IMR-90 (cell line): ENCODE data around the gene PRKCH. TPM values are rescaled to one million over a fixed set of nuclear protein-coding genes. Genes with fewer than 3 reads are reported as not detected.

Experiments
- ATAC-seq: fragments of 200-7000 bp; cut with Tn5 transposase; 2 replicates; pipeline ENCODE4 v1.9.1; 2020; ENCODE audit warnings: low read depth, mild to moderate bottlenecking, moderate library complexity
- BruUV-seq: library from RNA; stranded (reverse); fragments of 400-500 nt; replicated peaks from 2 replicates; lab custom pipeline; 2021; lab: Mats Ljungman, UMichigan
- CTCF ChIA-PET: fragments of 300-600 bp; formaldehyde crosslinking; extraction: SDS; loops from one replicate; lab custom pipeline; 2021; ENCODE audit warnings: antibody characterized with exemption; lab: Yijun Ruan, JAX
- POLR2A ChIA-PET: fragments of 300-600 bp; sonication (Branson Sonifier 250); formaldehyde crosslinking; loops from one replicate; lab custom pipeline; 2022; ENCODE audit warnings: antibody characterized with exemption; ENCODE audit not compliant: unreplicated experiment; lab: Charles Lee
- DNase-seq: peaks from one replicate; pipeline ENCODE4 v3.0.0; 2013
- H2AFZ ChIP-seq: replicated peaks from 2 replicates; pipeline ENCODE3; 2013; ENCODE audit warnings: low read length, mild to moderate bottlenecking; ENCODE audit not compliant: poor library complexity
- H2AK5ac ChIP-seq: 2 replicates; pipeline ENCODE4 v1.6.1; 2013; ENCODE audit warnings: low read depth, low read length, inconsistent platforms
- H2AK9ac ChIP-seq: replicated peaks from 2 replicates; pipeline ENCODE3; 2013; ENCODE audit warnings: mild to moderate bottlenecking, low read depth, low read length, moderate library complexity; ENCODE audit not compliant: poor library complexity
- H2BK120ac ChIP-seq: 2 replicates; pipeline ENCODE4 v1.6.1; 2013; ENCODE audit warnings: low read depth, low read length, inconsistent platforms
- H2BK15ac ChIP-seq: 3 replicates; pipeline ENCODE4 v1.6.1; 2013; ENCODE audit warnings: low read depth, low read length, inconsistent platforms
- H2BK20ac ChIP-seq: 2 replicates; pipeline ENCODE4 v1.6.1; 2013; ENCODE audit warnings: low read depth, mild to moderate bottlenecking, inconsistent platforms, low read length, moderate library complexity
- H2BK5ac ChIP-seq: 2 replicates; pipeline ENCODE4 v1.6.1; 2013; ENCODE audit warnings: mild to moderate bottlenecking, low read depth, low read length, inconsistent platforms; ENCODE audit not compliant: poor library complexity, severe bottlenecking
- H3K14ac ChIP-seq: replicated peaks from 2 replicates; pipeline ENCODE4 v1.6.1; 2013; ENCODE audit warnings: low read depth, low read length, inconsistent platforms
- H3K18ac ChIP-seq: 2 replicates; pipeline ENCODE4 v1.6.1; 2013; ENCODE audit warnings: low read depth, low read length, control low read depth
- H3K23ac ChIP-seq: 2 replicates; pipeline ENCODE4 v1.6.1; 2013; ENCODE audit warnings: low read depth, low read length, inconsistent platforms
- H3K27ac ChIP-seq: 2 replicates; pipeline ENCODE4 v1.5.1; 2013; ENCODE audit warnings: mild to moderate bottlenecking, control low read depth, low read length; ENCODE audit not compliant: insufficient read depth
- H3K27me3 ChIP-seq: 2 replicates; pipeline ENCODE4 v1.6.1; 2013; ENCODE audit warnings: low read length; ENCODE audit not compliant: control insufficient read depth, insufficient read depth
- H3K36me3 ChIP-seq: 2 replicates; pipeline ENCODE4 v1.6.1; 2013; ENCODE audit warnings: low read length, mixed read lengths; ENCODE audit not compliant: control insufficient read depth, insufficient read depth
- H3K4ac ChIP-seq: 2 replicates; pipeline ENCODE4 v1.6.1; 2013; ENCODE audit warnings: low read depth, low read length, inconsistent platforms
- H3K4me1 ChIP-seq: 2 replicates; pipeline ENCODE4 v1.6.1; 2013; ENCODE audit warnings: low read length, mixed read lengths; ENCODE audit not compliant: control insufficient read depth, insufficient read depth
- H3K4me2 ChIP-seq: 2 replicates; pipeline ENCODE4 v1.6.1; 2013; ENCODE audit warnings: low read depth, mild to moderate bottlenecking, control low read depth, low read length, moderate library complexity
- H3K4me3 ChIP-seq: 2 replicates; pipeline ENCODE4 v1.5.1; 2013; ENCODE audit warnings: low read depth, mild to moderate bottlenecking, control low read depth, low read length, moderate library complexity; ENCODE audit not compliant: insufficient read depth
- H3K56ac ChIP-seq: 2 replicates; pipeline ENCODE4 v1.6.1; 2013; ENCODE audit warnings: low read length, inconsistent platforms; ENCODE audit not compliant: insufficient read depth; ENCODE audit errors: extremely low read depth
- H3K79me1 ChIP-seq, 2 experiments: 2 replicates each; pipeline ENCODE4 v1.6.1; 2013; ENCODE audit warnings: low read length in 2 of 2, inconsistent platforms in 1 of 2, low read depth in 1 of 2
- H3K9ac ChIP-seq: 2 replicates; pipeline ENCODE4 v1.6.1; 2013; ENCODE audit warnings: low read depth, low read length, control low read depth
- H3K9me1 ChIP-seq: 2 replicates; pipeline ENCODE4 v1.6.1; 2013; ENCODE audit warnings: low read length, inconsistent platforms; ENCODE audit not compliant: insufficient read depth
- H3K9me3 ChIP-seq: 2 replicates; pipeline ENCODE4 v1.6.1; 2013; ENCODE audit warnings: low read length; ENCODE audit not compliant: control insufficient read depth, insufficient read depth
- H4K20me1 ChIP-seq: 2 replicates; pipeline ENCODE4 v1.6.1; 2013; ENCODE audit warnings: low read length, inconsistent platforms; ENCODE audit not compliant: insufficient read depth
- H4K5ac ChIP-seq: 2 replicates; pipeline ENCODE4 v1.6.1; 2013; ENCODE audit warnings: mild to moderate bottlenecking, low read depth, low read length, control low read depth
- H4K8ac ChIP-seq, 2 experiments: 2 replicates each; pipeline ENCODE4 v1.6.1; 2013; ENCODE audit warnings: low read depth in 2 of 2, low read length in 2 of 2, control low read depth in 1 of 2, inconsistent platforms in 1 of 2
- H4K91ac ChIP-seq: 2 replicates; pipeline ENCODE4 v1.6.1; 2013; ENCODE audit warnings: low read depth, low read length, inconsistent platforms; ENCODE audit not compliant: insufficient read depth
- BHLHE40 ChIP-seq: fragments of 150-350 bp; IDR thresholded peaks from 2 replicates; pipeline ENCODE4 v1.6.1; 2016; ENCODE audit warnings: mild to moderate bottlenecking, low read depth, low read length
- CEBPB ChIP-seq: IDR thresholded peaks from 2 replicates; pipeline ENCODE4 v1.6.1; 2012; ENCODE audit warnings: low read depth, low read length, improper control_type of control experiment
- CHD1 ChIP-seq: IDR thresholded peaks from 2 replicates; pipeline ENCODE4 v1.6.1; 2012; ENCODE audit warnings: low read depth, low read length, improper control_type of control experiment
- CTCF ChIP-seq: conservative IDR thresholded peaks from 2 replicates; pipeline ENCODE4 v1.5.1; 2012; ENCODE audit warnings: mild to moderate bottlenecking, low read depth, low read length, improper control_type of control experiment
- ELK1 ChIP-seq: fragments of 150-350 bp; IDR thresholded peaks from 2 replicates; pipeline ENCODE4 v1.6.1; 2016; ENCODE audit warnings: low read depth, mild to moderate bottlenecking, low read length, moderate library complexity, borderline replicate concordance
- FOS ChIP-seq: fragments of 150-350 bp; IDR thresholded peaks from 2 replicates; pipeline ENCODE4 v1.6.1; 2016; ENCODE audit warnings: low read depth, low read length
- MAFK ChIP-seq: IDR thresholded peaks from 2 replicates; pipeline ENCODE4 v1.6.1; 2012; ENCODE audit warnings: low read depth, low read length, improper control_type of control experiment
- MAZ ChIP-seq: IDR thresholded peaks from 2 replicates; pipeline ENCODE4 v1.6.1; 2012; ENCODE audit warnings: low read depth, mild to moderate bottlenecking, low read length, improper control_type of control experiment, moderate library complexity, borderline replicate concordance
- MXI1 ChIP-seq: IDR thresholded peaks from 2 replicates; pipeline ENCODE4 v1.6.1; 2012; ENCODE audit warnings: low read depth, mild to moderate bottlenecking, low read length, moderate library complexity, borderline replicate concordance
- NFE2L2 ChIP-seq: fragments of 150-350 bp; IDR thresholded peaks from 2 replicates; pipeline ENCODE4 v1.6.1; 2016; ENCODE audit warnings: low read depth, mild to moderate bottlenecking, low read length
- POLR2A ChIP-seq: IDR thresholded peaks from 2 replicates; pipeline ENCODE4 v1.6.1; 2012; ENCODE audit warnings: mild to moderate bottlenecking, low read depth, low read length
- RAD21 ChIP-seq: IDR thresholded peaks from 2 replicates; pipeline ENCODE4 v1.6.1; 2012; ENCODE audit warnings: low read length, improper control_type of control experiment
- RCOR1 ChIP-seq: IDR thresholded peaks from 2 replicates; pipeline ENCODE4 v1.6.1; 2012; ENCODE audit warnings: mild to moderate bottlenecking, low read length, improper control_type of control experiment; ENCODE audit not compliant: insufficient replicate concordance
- RFX5 ChIP-seq: IDR thresholded peaks from 2 replicates; pipeline ENCODE4 v1.8.0; 2012; ENCODE audit warnings: low read depth, mild to moderate bottlenecking, low read length, moderate library complexity
- SMC3 ChIP-seq: fragments of 150-350 bp; IDR thresholded peaks from 2 replicates; pipeline ENCODE4 v1.6.1; 2016; ENCODE audit warnings: low read depth, mild to moderate bottlenecking, antibody characterized with exemption, low read length, moderate library complexity
- USF2 ChIP-seq: fragments of 150-350 bp; IDR thresholded peaks from 2 replicates; pipeline ENCODE4 v1.6.1; 2017; ENCODE audit warnings: mild to moderate bottlenecking, antibody characterized with exemption, low read length, low read depth
- WGBS, 2 experiments: methylation state at CpG; one replicate each; pipeline versions ENCODE4 v1.1.5 to v1.1.7; 2013; ENCODE audit warnings: missing lambda C conversion rate in 2 of 2; ENCODE audit not compliant: insufficient read length in 1 of 2; ENCODE audit errors: extremely low coverage in 2 of 2; 5-methylcytosine and 5-hydroxymethylcytosine counted together
- dilution Hi-C: fragments of 300-500 bp; cut with HindIII; formaldehyde crosslinking; loops from one replicate; pipeline ENCODE4 v1.14.3; 2018; ENCODE audit warnings: low sequenced_read_pairs; ENCODE audit not compliant: unreplicated experiment
- in situ Hi-C: fragments of 300-500 bp; cut with MboI; formaldehyde crosslinking; loops from 3 replicates; pipeline ENCODE4 v1.14.3; 2019; ENCODE audit warnings: low sequenced_read_pairs, inconsistent platforms, mixed read lengths
- intact Hi-C: fragments of 100-400 bp; cut with micrococcal nuclease; formaldehyde crosslinking; loops from 2 replicates; pipeline ENCODE4 v1.10.0; 2022
- polyA plus RNA-seq, 3 experiments: library from polyadenylated mRNA; depleted of rRNA; stranded (reverse); fragments of >200 nt; gene quantifications; 2 replicates each; pipeline ENCODE4 v1.2.3, GENCODE V29; 2012; ENCODE audit warnings: low replicate concordance in 1 of 3
- total RNA-seq: library from RNA; depleted of rRNA; stranded (reverse); fragments of >200 nt; gene quantifications from 2 replicates; pipeline ENCODE4 v1.2.3, GENCODE V29; 2012

Gene PRKCH
- total and polyA plus RNA-seq, 2 of the 4 experiments (the other 2 are of a cell fraction), result 1.6 to 2.3 TPM

- no peak overlapping the region for H3K18ac ChIP-seq
- ATAC-seq (no peak), DNase-seq (no peak)
- H3K14ac ChIP-seq, result no peak overlapping the region
- H2BK15ac ChIP-seq, result no peak overlapping the region
- no peak overlapping the region for H3K27ac ChIP-seq
- no peaks in the 10 kb centered on the region; the same call in 1 of the 2 replicates for H3K9me3 ChIP-seq
- no peak overlapping the region for H2AK5ac ChIP-seq
- H3K4me2 ChIP-seq, result no peak overlapping the region
- H3K79me1 ChIP-seq, result no peaks in the 10 kb centered on the region
- H3K27me3 ChIP-seq, result peaks cover 20% of the 10 kb centered on the region
- no peak overlapping the region for H2AK9ac ChIP-seq
- no peak overlapping the region for H4K5ac ChIP-seq
- no CpG with 5 or more reads among the region's 6 CpGs for WGBS, 2 experiments
- H2BK5ac ChIP-seq, result no peak overlapping the region
- no peak overlapping the region for H3K4ac ChIP-seq
- H4K20me1 ChIP-seq, result no peaks in the 10 kb centered on the region
- no peak overlapping the region for H3K9ac ChIP-seq
- no peak overlapping the region for H3K4me3 ChIP-seq
- H2AFZ ChIP-seq, result no peak overlapping the region
- no peaks in the 10 kb centered on the region for H3K36me3 ChIP-seq
- TF ChIP-seq FOS (no peak), MXI1 (no peak), NFE2L2 (no peak), CHD1 (no peak), USF2 (no peak), MAFK (no peak), SMC3 (no peak), RFX5 (no peak), CTCF (no peak), POLR2A (no peak), ELK1 (no peak), MAZ (no peak), CEBPB (no peak), RAD21 (no peak), RCOR1 (no peak), BHLHE40 (no peak)
- POLR2A ChIA-PET, result no interaction called here
- intact Hi-C loops, result loop anchor here (1.0 to 2.0 kb wide), 3 partner anchors 159 to 829 kb away; no protein-coding TSS in a partner anchor
- H2BK120ac ChIP-seq, result no peak overlapping the region
- no peak overlapping the region for H2BK20ac ChIP-seq
- H4K91ac ChIP-seq, result no peak overlapping the region
- no peak overlapping the region for H4K8ac ChIP-seq
- dilution Hi-C loops, result no loop called here
- BruUV-seq, result no TSS peak
- no peak overlapping the region for H3K23ac ChIP-seq
- CTCF ChIA-PET, result interaction anchor here (1.0 kb wide), 1 partner anchor 1132 kb away, joined by 4 read pairs; the partner anchor contains the start of gene DHRS7
- no peak overlapping the region for H3K56ac ChIP-seq
- no peaks in the 10 kb centered on the region for H3K4me1 ChIP-seq
- in situ Hi-C loops, result loop anchor here (5.0 kb wide), 1 partner anchor 540 kb away; no protein-coding TSS in a partner anchor
- H3K9me1 ChIP-seq, result no peaks in the 10 kb centered on the region
These were observed 23.8 kb upstream of the PRKCH start for GRCh38 chr14:61297581-61297980.
